Activated CD4-positive, alpha-beta T cell treated with anti-CD3 and anti-CD28 coated beads, Interleukin-2, amount 10 ng/mL, durations not matched to agents 24 days and 14 days (primary cell): Measurements from ENCODE around the gene SOX30. TPM values are rescaled to one million over a fixed set of nuclear protein-coding genes. Genes with fewer than 3 reads are reported as not detected.

Experiments
- DNase-seq: peaks from one replicate; pipeline ENCODE4 v3.0.0; 2022
- H3K27ac Mint-ChIP-seq: one replicate; pipeline ENCODE4 v1.8.0; 2022; ENCODE audit warnings: mild to moderate bottlenecking, mixed read lengths
- H3K27me3 Mint-ChIP-seq: one replicate; pipeline ENCODE4 v1.8.0; 2022; ENCODE audit warnings: mixed read lengths
- H3K36me3 Mint-ChIP-seq: one replicate; pipeline ENCODE4 v1.8.0; 2022; ENCODE audit warnings: low read depth, mild to moderate bottlenecking, mixed read lengths
- H3K4me1 Mint-ChIP-seq: one replicate; pipeline ENCODE4 v1.8.0; 2021; ENCODE audit warnings: mixed read lengths
- H3K4me3 Mint-ChIP-seq: one replicate; pipeline ENCODE4 v1.8.0; 2022; ENCODE audit warnings: mild to moderate bottlenecking, moderate library complexity, mixed read lengths
- H3K9me3 Mint-ChIP-seq: one replicate; pipeline ENCODE4 v1.8.0; 2021; ENCODE audit warnings: mixed read lengths
- intact Hi-C: fragments of 100-400 bp; cut with micrococcal nuclease; formaldehyde crosslinking; loops from one replicate; pipeline ENCODE4 v1.15.1; 2023
- total RNA-seq: library from RNA; stranded (reverse); gene quantifications from 2 replicates; pipeline ENCODE4 v1.2.3, GENCODE V29; 2022

Gene SOX30
- total RNA-seq, 1 donor from 2014 or later, result not detected

- DNase-seq, result no peak
- intact Hi-C loops, result loop anchor here (10.0 kb wide), 2 partner anchors 384 to 434 kb away; no protein-coding TSS in a partner anchor
- Mint-ChIP-seq H3K4me1 (peaks cover 70% of the 10 kb centered on the region), H3K27me3 (no peaks in the 10 kb centered on the region), H3K9me3 (no peaks in the 10 kb centered on the region), H3K36me3 (peaks cover 5% of the 10 kb centered on the region), H3K4me3 (no peak overlapping the region), H3K27ac (peak overlapping the region; percentile 71)
Observed at GRCh38 chr5:157608972-157609565, 43.2 kb downstream of the SOX30 start.

- H3K4me1 Mint-ChIP-seq, result peaks cover 71% of the 10 kb centered on the region
- no peaks in the 10 kb centered on the region for H3K27me3 Mint-ChIP-seq
- intact Hi-C loops, result loop anchor here (1.0 to 10.0 kb wide), 5 partner anchors 11 to 433 kb away; no protein-coding TSS in a partner anchor
- H3K27ac Mint-ChIP-seq, result peak overlapping the region; percentile 87
- peak; percentile 91 for DNase-seq
- peaks cover 1% of the 10 kb centered on the region for H3K36me3 Mint-ChIP-seq
- no peaks in the 10 kb centered on the region for H3K9me3 Mint-ChIP-seq
- H3K4me3 Mint-ChIP-seq, result peak overlapping the region; percentile 26
Observed at GRCh38 chr5:157607371-157608161, 44.7 kb downstream of the SOX30 start.

- intact Hi-C loops, result loop anchor here (10.0 kb wide), 2 partner anchors 381 to 431 kb away; no protein-coding TSS in a partner anchor
- Mint-ChIP-seq H3K27ac (peak overlapping the region; percentile 83), H3K9me3 (no peaks in the 10 kb centered on the region), H3K27me3 (no peaks in the 10 kb centered on the region), H3K4me3 (peak overlapping the region; percentile 60), H3K36me3 (peaks cover 1% of the 10 kb centered on the region), H3K4me1 (peaks cover 67% of the 10 kb centered on the region)
- no peak for DNase-seq
Observed at GRCh38 chr5:157606046-157606445, 46.2 kb downstream of the SOX30 start.

GRCh38 chr5:157603333-157604190 lies 48.7 kb downstream of the SOX30 start:
- no peaks in the 10 kb centered on the region for H3K27me3 Mint-ChIP-seq
- H3K4me3 Mint-ChIP-seq, result peak overlapping the region; percentile 65
- H3K9me3 Mint-ChIP-seq, result peaks cover 1% of the 10 kb centered on the region
- H3K27ac Mint-ChIP-seq, result peak overlapping the region; percentile 88
- intact Hi-C loops, result loop anchor here (1.0 to 10.0 kb wide), 12 partner anchors 9 to 1854 kb away; partner anchors contain the start of genes C5orf52 and THG1L
- DNase-seq, result peak; percentile 92
- H3K36me3 Mint-ChIP-seq, result peaks cover 5% of the 10 kb centered on the region
- peaks cover 73% of the 10 kb centered on the region for H3K4me1 Mint-ChIP-seq

- H3K4me3 Mint-ChIP-seq, result peak overlapping the region; percentile 65
- H3K4me1 Mint-ChIP-seq, result peaks cover 72% of the 10 kb centered on the region
- H3K36me3 Mint-ChIP-seq, result peaks cover 5% of the 10 kb centered on the region
- DNase-seq, result peak; percentile 86
- peaks cover 7% of the 10 kb centered on the region for H3K9me3 Mint-ChIP-seq
- peak overlapping the region; percentile 88 for H3K27ac Mint-ChIP-seq
- H3K27me3 Mint-ChIP-seq, result no peaks in the 10 kb centered on the region
- intact Hi-C loops, result loop anchor here (2.0 to 10.0 kb wide), 9 partner anchors 68 to 1855 kb away; partner anchors contain the start of genes C5orf52 and THG1L
Observed at GRCh38 chr5:157602505-157602904, 49.7 kb downstream of the SOX30 start.

- Mint-ChIP-seq H3K36me3 (peaks cover 8% of the 10 kb centered on the region), H3K27me3 (no peaks in the 10 kb centered on the region), H3K27ac (peak overlapping the region; percentile 91), H3K4me3 (peak overlapping the region; percentile 33), H3K9me3 (peaks cover 10% of the 10 kb centered on the region), H3K4me1 (peaks cover 84% of the 10 kb centered on the region)
- DNase-seq, result peak; percentile 73
- intact Hi-C loops, result loop anchor here (5.0 to 10.0 kb wide), 6 partner anchors 328 to 1857 kb away; no protein-coding TSS in a partner anchor
Observed at GRCh38 chr5:157600252-157600651, 52.0 kb downstream of the SOX30 start.

- H3K27me3 Mint-ChIP-seq, result no peaks in the 10 kb centered on the region
- peak overlapping the region; percentile 79 for H3K27ac Mint-ChIP-seq
- H3K9me3 Mint-ChIP-seq, result peaks cover 10% of the 10 kb centered on the region
- H3K4me3 Mint-ChIP-seq, result peak overlapping the region; percentile 7
- intact Hi-C loops, result loop anchor here (2.0 to 5.0 kb wide), 3 partner anchors 13 to 258 kb away; partner anchors contain the start of genes CLINT1 and NIPAL4
- DNase-seq, result no peak
- H3K4me1 Mint-ChIP-seq, result peaks cover 87% of the 10 kb centered on the region
- H3K36me3 Mint-ChIP-seq, result peaks cover 8% of the 10 kb centered on the region
Observed at GRCh38 chr5:157599565-157599964, 52.7 kb downstream of the SOX30 start.

- H3K4me1 Mint-ChIP-seq, result peaks cover 85% of the 10 kb centered on the region
- H3K27ac Mint-ChIP-seq, result peak overlapping the region; percentile 79
- peaks cover 10% of the 10 kb centered on the region for H3K9me3 Mint-ChIP-seq
- DNase-seq, result no peak
- peaks cover 8% of the 10 kb centered on the region for H3K36me3 Mint-ChIP-seq
- peak overlapping the region; percentile 16 for H3K4me3 Mint-ChIP-seq
- intact Hi-C loops, result loop anchor here (2.0 to 5.0 kb wide), 3 partner anchors 14 to 259 kb away; partner anchors contain the start of genes CLINT1 and NIPAL4
- H3K27me3 Mint-ChIP-seq, result no peaks in the 10 kb centered on the region
Observed at GRCh38 chr5:157598350-157598936, 53.8 kb downstream of the SOX30 start.

GRCh38 chr5:157597277-157597676 lies 55.0 kb downstream of the SOX30 start:
- peak overlapping the region; percentile 42 for H3K4me3 Mint-ChIP-seq

GRCh38 chr5:157596487-157596886 lies 55.8 kb downstream of the SOX30 start:
- Mint-ChIP-seq H3K9me3 (peaks cover 15% of the 10 kb centered on the region), H3K27me3 (no peaks in the 10 kb centered on the region), H3K4me3 (peak overlapping the region; percentile 42), H3K4me1 (peaks cover 88% of the 10 kb centered on the region), H3K27ac (peak overlapping the region; percentile 79), H3K36me3 (peaks cover 13% of the 10 kb centered on the region)
- intact Hi-C loops, result loop anchor here (1.0 to 5.0 kb wide), 3 partner anchors 11 to 261 kb away; partner anchors contain the start of genes CLINT1 and NIPAL4
- peak; percentile 86 for DNase-seq

More at GRCh38 chr5:157597277-157597676, 55.0 kb downstream of the SOX30 start:
- H3K9me3 Mint-ChIP-seq, result peaks cover 10% of the 10 kb centered on the region
- H3K36me3 Mint-ChIP-seq, result peaks cover 8% of the 10 kb centered on the region
- peak overlapping the region; percentile 79 for H3K27ac Mint-ChIP-seq
- no peak for DNase-seq
- peaks cover 85% of the 10 kb centered on the region for H3K4me1 Mint-ChIP-seq
- H3K27me3 Mint-ChIP-seq, result no peaks in the 10 kb centered on the region
- intact Hi-C loops, result loop anchor here (5.0 kb wide), 2 partner anchors 135 to 260 kb away; partner anchors contain the start of genes CLINT1 and NIPAL4

GRCh38 chr5:157594675-157595459 lies 57.4 kb downstream of the SOX30 start:
- DNase-seq, result no peak
- Mint-ChIP-seq H3K27ac (peak overlapping the region; percentile 79), H3K27me3 (no peaks in the 10 kb centered on the region), H3K9me3 (peaks cover 15% of the 10 kb centered on the region), H3K4me1 (peaks cover 76% of the 10 kb centered on the region), H3K36me3 (peaks cover 11% of the 10 kb centered on the region), H3K4me3 (peak overlapping the region; percentile 61)
- intact Hi-C loops, result loop anchor here (1.0 to 5.0 kb wide), 6 partner anchors 8 to 262 kb away; partner anchors contain the start of genes CLINT1 and NIPAL4

GRCh38 chr5:157594257-157594656 lies 58.0 kb downstream of the SOX30 start:
- peaks cover 11% of the 10 kb centered on the region for H3K36me3 Mint-ChIP-seq
- H3K9me3 Mint-ChIP-seq, result peaks cover 15% of the 10 kb centered on the region
- peaks cover 73% of the 10 kb centered on the region for H3K4me1 Mint-ChIP-seq
- no peaks in the 10 kb centered on the region for H3K27me3 Mint-ChIP-seq
- intact Hi-C loops, result loop anchor here (1.0 kb wide), 4 partner anchors 9 to 53 kb away; no protein-coding TSS in a partner anchor
- peak overlapping the region; percentile 79 for H3K27ac Mint-ChIP-seq
- no peak for DNase-seq
- peak overlapping the region; percentile 61 for H3K4me3 Mint-ChIP-seq
